Stomach (tissue), 4 donors: ENCODE data around the gene M1AP.

Experiments used
- CTCF ChIP-seq, 7 experiments: fragments of 450-650 bp in 4 of 7; fragments of 200-600 bp in 3 of 7; sonication (generic) in 3 of 7; IDR thresholded peaks; one replicate each; pipeline ENCODE4 v1.5.1; 2016 to 2019; ENCODE audit warnings: antibody characterized with exemption in 7 of 7, control low read depth in 2 of 7, mild to moderate bottlenecking in 1 of 7
- EP300 ChIP-seq: sonication (generic); formaldehyde crosslinking; IDR thresholded peaks from one replicate; pipeline ENCODE4 v1.6.1; 2017; ENCODE audit warnings: antibody characterized with exemption
- POLR2A ChIP-seq, 4 donors: fragments of 450-650 bp; IDR thresholded peaks; one replicate each; pipeline ENCODE4 v1.6.1; 2016; ENCODE audit warnings: antibody characterized with exemption in 4 of 4, control low read depth in 2 of 4, mild to moderate bottlenecking in 1 of 4, moderate library complexity in 1 of 4
- POLR2AphosphoS5 ChIP-seq, 3 donors: sonication (generic); formaldehyde crosslinking; IDR thresholded peaks; one replicate each; pipeline ENCODE4 v1.6.1; 2016; ENCODE audit warnings: antibody characterized with exemption in 3 of 3

- no peak for TF ChIP-seq CTCF (IDR thresholded peaks at IDR 0.05)
- TF ChIP-seq POLR2A (IDR thresholded peaks at IDR 0.05): no peak
- no peak for TF ChIP-seq EP300
- TF ChIP-seq POLR2AphosphoS5 (IDR thresholded peaks at IDR 0.05): no peak
Measured at GRCh38 chr2:74671479-74671878, 23.3 kb upstream of the M1AP start.
